Renal cortex interstitium (tissue), 11 donors: Measurements from ENCODE around the gene PTPRQ. TPM values are rescaled to one million over a fixed set of nuclear protein-coding genes. Genes with fewer than 3 reads are reported as not detected.
A peak's percentile ranks its signal among the peaks of the same experiment; 100 is the strongest.

Experiments used
- DNase-seq, 11 donors: peaks; one replicate each; pipeline ENCODE4 v3.0.0-alpha.2; 2013; ENCODE audit warnings: low read depth in 9 of 11, low spot score in 4 of 11; ENCODE audit errors: extremely low read depth in 1 of 11
- polyA plus RNA-seq, 3 donors: library from polyadenylated mRNA; unstranded; fragments of 120-200 nt; gene quantifications; one replicate each; pipeline ENCODE4 v1.2.1, GENCODE V29; 2013; ENCODE audit not compliant: insufficient read length in 3 of 3

PTPRQ gene
- polyA plus RNA-seq, 3 donors: 18.8 to 28.0 (median 21.3) TPM

DNA sequence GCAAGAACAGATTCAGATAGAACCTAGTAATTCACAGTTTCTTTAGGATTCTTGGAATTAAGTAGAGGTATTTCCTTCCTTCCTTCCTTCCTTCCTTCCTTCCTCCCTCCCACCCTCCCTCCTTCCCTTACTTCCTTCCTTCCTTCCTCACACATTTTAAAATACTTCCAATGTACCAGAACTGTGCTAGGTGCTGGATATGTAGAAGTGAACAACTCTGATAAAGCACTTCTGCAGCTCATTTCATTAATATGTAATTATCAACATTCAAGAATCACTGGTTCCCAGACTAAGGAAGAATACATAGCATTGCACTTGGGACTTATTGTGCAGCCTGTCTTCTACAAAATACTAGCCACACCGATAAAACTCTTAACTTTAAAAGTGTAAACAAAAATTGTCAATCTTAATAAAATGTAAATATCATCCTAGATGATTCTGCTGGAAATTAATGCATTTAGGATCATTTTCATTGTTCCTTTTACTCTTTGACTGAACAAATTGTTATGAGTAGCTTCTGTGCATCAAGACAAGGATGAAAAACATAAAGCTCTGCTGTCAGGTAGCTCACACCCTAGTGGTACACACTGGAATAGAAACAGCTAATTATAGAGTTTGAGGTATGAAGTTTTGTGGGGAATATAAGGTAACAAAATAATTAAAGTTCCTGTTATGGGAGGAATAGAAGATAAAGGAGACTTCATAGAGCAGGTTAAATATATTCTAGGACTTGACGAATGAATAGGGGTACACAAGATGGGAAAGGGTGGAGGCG lies 163.5 kb downstream of the PTPRQ start:
- no peak for DNase-seq

DNA sequence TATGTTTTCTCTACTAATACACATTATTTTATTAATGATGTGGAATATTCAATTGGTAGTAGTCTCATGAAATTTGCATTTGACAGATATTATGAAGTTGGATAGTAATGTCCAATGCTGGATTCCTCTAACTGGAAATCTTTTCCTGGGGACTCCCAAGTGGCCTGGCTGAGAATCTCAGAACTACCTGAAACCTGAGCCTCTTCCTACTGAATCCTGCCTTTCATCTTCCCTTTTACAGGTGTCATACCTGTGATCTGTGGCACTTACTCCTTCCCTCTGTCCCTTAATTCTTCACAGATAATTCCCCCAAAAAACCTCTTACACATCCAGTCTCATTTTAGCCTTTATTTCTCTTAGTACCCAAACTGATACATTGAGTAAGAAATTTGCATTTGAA lies 173.7 kb downstream of the PTPRQ start:
- DNase-seq: no peak

DNA sequence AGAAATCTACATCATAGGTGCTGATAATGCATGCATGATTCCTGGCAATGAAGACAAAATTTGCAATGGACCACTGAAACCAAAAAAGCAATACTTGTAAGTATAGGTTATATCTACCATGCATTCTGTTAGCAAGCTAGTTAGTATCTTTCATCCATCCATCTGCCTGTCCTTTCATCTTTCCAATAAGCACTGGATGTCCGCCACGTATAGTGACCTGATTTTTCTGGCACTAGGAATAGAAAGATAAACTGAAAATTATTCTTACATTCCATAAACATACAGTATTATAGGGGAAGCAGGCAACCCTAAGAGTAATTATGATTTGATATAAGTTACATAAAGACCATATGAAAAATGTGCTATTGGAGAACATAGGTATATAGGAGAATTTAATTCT lies 176.2 kb downstream of the PTPRQ start:
- DNase-seq: no peak

DNA sequence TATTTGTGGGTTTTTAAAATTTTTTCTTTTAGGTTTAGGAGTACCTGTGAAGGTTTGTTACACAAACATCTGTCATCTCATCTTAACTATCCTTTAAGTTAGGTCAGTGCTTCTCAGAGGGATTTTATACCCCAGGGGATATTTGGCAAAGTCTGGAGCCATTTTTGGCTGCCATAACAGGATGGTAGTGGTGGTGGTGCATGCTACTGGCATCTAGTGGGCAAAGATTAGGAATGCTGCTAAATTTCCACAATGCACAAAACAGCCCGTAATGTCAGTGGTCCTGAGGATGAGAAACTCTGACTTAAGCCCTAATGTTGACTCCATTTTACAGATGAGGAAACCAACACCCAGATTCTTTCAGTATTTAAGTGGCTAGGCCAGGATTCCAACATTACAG lies 178.2 kb downstream of the PTPRQ start:
- no peak for DNase-seq

DNA sequence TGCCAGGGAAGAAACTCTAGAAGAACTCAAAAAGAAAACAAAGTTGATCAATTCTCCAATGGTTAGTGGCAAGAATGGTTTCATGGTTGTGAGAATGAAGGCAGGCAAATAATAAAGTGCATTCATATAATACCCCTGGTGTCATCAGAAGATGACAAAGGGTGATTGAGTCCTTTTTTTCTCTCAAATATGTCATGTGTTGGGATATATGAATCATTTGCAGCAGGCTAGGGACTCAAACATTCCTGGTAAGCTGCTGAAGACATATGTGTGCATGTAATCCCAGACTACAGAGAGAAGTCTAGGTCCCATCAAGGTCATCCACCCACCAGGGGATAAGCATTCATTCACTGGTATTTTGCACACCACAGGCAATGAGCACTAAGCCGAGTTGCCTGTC lies 181.0 kb downstream of the PTPRQ start:
- DNase-seq: no peak

DNA sequence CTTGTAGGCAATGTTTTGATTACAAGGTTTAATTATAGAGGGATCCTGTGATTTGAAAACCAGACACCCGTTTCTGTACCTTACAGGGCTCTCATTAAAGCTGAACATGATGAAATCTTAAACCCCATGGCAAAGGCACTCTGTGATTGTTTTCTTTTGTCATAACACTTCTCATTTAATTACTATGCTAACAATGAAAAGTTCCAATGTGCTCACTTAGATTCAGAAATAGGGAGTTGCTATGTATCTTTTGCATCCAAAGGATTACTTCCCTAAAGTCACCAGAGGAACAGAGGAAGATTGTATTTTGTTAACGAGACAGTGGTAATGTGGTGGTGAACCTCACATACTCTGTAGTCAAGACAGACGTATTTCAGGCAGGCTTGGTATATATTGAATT lies 181.9 kb downstream of the PTPRQ start:
- no peak for DNase-seq

DNA sequence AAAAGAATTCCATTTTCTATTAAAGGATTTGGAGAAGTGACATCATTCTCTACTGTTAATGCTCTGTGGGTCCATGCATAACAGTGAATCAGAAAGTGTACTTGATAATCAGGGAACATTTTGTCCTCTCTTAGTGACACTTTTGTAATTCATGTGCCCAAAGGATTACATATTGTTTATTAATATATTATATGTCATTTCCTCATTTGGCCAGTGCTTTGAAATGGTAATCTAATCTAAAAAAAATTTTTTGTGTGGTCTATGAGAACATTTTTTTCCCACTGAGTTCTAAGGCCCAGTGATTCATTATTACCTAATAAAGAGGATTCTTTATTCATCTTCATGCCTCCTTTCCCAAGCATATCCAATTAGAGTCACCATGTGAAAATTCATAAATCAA lies 183.7 kb downstream of the PTPRQ start:
- no peak for DNase-seq

DNA sequence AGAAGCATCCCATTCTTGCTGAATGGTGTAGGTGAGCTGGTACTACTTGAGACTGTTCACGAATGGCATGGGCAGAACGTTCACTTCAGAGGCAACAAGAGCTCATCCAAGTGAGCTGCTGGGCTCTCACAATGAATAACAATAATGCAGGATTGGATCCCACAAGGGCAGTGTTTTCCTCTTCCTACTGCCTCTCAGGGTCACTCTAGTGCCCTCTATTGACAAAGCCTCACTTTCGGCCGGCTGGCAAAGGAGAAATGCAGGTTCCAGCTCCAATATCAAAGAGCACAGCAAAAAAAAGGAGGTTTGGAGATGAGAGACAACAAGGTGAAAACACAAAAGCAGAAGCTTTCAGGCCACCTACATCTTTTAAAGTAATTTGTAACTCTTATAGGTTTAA lies 188.8 kb downstream of the PTPRQ start:
- DNase-seq: no peak

DNA sequence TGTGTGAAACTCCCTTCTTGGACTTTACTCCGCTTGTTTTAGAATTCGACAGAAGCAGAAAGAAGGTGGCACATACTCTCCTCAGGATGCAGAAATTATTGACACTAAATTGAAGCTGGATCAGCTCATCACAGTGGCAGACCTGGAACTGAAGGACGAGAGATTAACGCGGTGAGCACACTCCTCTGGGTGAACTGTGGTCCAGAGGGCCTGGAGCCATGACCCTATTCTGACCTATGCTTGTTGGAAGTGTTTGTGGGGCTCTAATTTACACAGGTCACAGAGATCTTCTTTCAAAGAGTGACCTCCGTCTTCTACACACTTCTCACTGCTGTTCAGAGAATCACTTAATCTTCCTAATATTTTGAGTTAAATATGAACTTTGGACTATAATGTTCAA lies 190.9 kb downstream of the PTPRQ start:
- DNase-seq: no peak

DNA sequence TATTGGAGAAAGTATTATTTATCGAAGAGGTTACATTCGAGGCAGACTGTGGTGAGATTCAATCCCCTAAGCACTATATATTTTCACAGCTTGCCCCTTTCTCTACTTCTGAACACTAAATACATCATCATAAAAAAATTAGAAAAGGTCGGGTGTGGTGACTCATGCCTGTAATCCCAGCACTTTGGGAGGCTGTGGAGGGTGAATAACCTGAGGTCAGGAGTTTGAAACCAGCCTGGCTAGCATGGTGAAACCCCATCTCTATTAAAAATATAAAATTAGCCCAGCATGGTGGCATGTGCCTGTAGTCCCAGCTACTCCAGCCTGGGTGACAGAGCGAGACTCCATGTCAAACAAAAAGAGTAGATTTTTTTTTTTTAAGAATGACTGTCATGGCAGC lies 192.8 kb downstream of the PTPRQ start:
- DNase-seq: no peak

DNA sequence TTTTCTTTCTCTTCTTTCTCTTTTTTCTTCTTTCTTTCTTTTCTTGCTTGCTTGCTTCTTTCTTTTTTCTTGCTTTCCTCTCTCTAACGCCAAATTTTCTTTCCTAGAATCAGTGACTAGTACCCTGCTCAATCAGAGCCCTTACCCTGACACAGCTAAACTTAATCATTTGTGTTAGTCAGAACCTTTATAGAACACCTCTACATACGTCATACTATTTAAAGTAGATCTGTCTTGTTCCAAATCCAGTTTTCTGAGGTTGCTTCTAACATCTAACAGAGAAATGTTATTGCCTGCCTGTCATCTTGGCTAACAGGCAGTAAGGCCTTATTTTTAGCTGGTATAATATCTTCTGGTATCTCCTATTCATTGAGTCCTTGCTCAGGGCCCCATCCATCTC lies 197.9 kb downstream of the PTPRQ start:
- no peak for DNase-seq

DNA sequence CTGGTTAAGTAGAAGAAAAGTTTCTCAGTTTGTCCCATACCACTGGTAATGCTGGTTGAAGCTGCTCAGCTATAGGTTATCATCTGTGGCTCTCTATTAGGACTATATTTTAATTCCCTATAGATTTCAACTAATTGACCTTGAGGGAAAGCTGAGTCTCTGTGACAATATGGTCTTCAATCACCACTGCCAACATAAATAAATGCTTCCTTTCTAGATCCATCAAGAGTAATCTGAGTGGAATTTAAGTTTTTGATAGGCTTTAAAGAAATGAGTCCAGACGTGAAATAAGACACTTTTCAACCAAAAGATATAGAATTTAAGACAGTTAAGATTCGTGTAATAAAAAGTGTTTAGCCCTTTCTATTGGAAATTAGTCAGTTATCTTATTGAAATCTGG lies 199.9 kb downstream of the PTPRQ start:
- no peak for DNase-seq

DNA sequence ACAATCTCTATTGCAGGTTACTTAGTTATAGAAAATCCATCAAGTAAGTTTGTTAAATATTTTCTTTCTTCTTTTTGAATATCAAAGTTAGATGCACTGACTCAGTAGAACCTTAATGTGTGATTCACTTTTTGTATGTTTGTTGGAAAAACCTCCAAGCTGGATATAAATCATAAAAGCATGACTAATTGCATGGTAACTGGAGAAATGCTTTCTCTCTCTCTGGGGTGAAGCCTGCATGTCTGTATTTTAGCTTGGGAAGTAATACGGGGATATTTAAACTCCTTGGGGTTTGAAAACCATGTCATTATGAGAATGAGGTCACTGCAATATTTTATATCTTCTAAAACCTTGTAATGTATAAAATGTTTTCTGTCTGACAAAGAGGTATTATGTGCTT lies 204.8 kb downstream of the PTPRQ start:
- DNase-seq: no peak

DNA sequence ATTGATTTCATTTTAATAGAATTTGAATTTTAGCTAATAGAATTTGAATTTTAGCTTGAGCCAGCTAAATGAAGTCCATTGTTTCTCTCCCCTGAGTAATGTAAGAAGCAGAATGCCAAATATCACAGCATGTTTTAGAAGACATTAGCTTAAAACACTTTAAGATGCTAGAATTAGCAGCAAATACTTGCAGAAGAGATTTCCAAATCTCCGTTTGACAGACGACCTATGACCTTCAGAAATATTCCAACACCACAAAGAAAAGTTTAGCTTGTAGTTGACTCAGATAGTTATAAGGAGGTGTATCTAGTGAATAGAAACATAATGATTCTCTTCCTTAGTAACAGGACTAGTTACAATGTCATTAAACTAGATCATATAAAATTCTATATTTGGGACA lies 211.7 kb downstream of the PTPRQ start:
- no peak for DNase-seq

DNA sequence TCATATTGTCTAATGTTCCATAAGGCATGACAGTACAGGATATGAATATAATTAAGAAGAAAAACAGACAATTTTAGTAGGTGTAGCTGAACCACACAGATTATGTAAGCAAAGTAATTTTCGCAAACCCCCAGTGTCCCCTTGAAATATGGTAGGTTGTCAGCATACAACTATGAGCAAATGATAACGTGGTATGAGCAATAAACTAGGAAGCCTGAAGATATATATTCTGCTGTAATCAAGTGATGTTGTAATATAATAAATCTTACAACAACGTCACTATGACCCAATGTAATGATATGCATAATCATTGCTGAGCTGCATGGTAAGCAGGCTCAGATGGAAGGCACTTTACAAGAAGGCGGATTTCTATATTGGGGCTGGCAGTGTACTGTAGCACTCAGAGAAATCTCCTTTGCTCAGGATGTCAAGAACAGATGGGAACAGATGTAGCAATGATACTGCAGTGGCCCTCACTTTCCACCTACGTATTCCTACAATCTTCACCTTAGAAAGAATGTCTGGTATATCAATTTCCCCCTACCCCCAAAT lies 215.6 kb downstream of the PTPRQ start:
- DNase-seq: no peak

DNA sequence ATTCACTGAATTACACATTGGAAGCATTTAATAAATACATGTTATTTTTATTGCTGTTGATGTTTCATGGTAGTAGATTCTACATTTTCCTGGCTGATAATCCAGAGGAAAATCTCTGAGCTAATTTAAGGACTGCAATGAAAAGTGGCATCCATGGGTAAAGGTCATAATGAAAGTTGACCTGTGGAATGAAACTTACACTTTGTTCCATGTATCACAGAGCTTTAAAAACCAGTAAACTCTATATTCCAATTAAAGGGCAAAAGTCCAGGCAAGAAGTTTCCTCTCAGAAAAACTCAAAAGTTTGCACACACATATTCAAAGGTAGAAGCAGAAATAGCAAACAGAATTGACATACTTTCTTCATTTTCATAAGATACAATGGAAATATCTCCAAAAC lies 218.6 kb downstream of the PTPRQ start:
- no peak for DNase-seq

DNA sequence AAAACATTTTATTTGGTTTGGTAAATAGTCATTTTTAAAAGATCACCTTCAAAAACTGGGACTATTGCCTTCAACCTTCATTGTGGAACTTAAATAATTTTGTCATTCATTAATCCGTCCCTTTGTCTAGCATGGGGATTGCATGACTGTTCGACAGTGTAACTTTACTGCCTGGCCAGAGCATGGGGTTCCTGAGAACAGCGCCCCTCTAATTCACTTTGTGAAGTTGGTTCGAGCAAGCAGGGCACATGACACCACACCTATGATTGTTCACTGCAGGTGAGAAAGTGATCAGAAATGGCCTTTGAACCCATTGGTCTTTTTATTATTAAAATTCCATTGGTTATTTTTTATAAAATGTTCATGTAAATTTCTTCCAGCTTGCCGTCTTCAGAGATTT lies 226.2 kb downstream of the PTPRQ start:
- no peak for DNase-seq

DNA sequence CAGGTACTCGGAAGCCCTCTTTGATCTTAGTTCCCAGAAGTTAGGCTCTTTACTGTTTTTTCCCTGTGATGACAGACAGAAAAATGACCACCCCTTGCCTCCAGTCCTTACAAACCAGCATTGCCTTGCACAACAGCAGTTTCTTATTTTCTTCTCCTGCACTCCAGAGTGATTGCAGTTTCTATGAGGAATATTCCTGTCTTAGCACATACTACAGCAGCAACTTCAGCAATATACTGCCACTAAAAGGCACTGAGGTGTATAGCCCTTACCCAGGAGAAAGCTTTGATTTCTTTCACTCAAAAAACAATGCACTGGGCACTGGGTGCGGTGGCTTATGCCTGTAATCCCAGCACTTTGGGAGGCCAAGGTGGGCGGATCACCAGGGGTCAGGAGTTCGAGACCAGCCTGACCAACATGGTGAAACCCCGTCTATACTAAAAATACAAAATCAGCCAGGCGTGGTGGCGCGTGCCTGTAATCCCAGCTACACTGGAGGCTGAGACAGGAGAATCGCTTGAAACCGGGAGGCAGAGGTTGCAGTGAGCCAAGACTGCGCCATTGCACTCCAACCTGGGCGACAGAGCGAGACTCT lies 232.1 kb downstream of the PTPRQ start:
- DNase-seq: peak in 1 of 11 donors; percentile 1

DNA sequence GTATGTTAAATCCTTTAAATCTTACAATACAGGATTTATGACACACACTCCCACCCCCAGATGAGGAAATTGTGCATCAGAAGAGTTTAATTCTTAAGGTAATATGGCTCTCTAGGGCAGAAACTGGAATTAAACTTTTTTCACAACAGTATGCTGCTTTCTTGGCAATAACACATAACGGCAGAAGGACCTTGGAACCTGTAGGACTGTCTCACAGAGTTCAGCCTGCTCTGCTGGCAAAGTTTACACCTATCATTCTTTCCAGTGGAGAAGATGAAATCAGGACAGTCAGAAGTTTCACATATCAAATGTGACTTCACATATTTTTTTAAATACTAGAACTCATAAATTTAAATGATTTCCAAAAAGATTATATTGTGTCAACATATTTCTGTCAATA lies 232.8 kb downstream of the PTPRQ start:
- DNase-seq: no peak

DNA sequence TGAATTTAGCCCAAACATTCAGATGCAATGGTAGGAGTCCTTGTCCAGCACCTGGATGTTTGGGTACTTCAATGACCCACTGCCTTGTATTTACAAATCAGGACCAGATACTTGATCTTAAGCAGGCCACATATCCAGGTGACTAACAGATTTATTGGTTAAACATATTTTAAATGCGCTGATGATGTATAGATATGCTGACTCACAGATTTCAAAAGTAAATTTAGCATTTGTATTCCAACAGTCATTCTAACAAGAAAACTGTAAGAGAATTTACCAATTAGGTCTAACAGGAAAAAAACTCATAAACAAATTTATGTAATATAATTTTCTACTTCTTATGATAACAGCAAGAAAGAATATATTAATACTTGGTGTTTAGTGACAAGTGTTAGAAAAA lies 234.0 kb downstream of the PTPRQ start:
- no peak for DNase-seq
